ENCODE measurements around the gene CLASRP.

CLASRP gene

DNA sequence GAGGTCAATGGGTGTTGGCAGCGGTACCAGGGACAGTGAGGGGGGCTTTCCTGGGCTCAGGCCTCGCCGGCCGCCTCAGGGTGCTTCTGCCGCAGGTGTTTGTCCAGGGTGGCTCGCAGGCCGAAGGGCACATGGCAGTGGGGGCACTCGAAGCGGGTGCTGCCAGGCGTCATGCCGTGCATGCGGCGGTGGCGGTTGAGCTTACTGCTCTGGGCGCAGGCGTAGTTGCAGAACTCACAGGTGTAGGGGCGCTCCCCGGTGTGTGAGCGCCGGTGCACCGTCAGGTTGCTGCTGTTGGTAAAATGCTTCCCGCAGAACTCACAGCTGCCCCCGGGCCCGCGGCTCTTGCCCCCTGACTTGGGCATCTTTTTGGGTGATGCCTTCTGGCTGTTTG, 32.7 kb downstream of the CLASRP start:
- H3K4me3 ChIP-seq (ENCODE audit: low read length), result no peak overlapping the region
- H3K27ac ChIP-seq (ENCODE audit: low read length), result no peak overlapping the region
- H3K27me3 ChIP-seq (replicated peaks; ENCODE audit: insufficient read depth, low read length), result no peaks in the 10 kb centered on the region
- peaks cover 10% of the 10 kb centered on the region for H3K36me3 ChIP-seq (replicated peaks; ENCODE audit: insufficient read depth, low read length)
- H3K9ac ChIP-seq (ENCODE audit: low read length), result no peak overlapping the region
- no peak overlapping the region for H2AFZ ChIP-seq (ENCODE audit: low read length)
- H3K79me2 ChIP-seq (ENCODE audit: low read length), result peaks cover 58% of the 10 kb centered on the region
- H3K9me2 ChIP-seq (replicated peaks; ENCODE audit: insufficient read depth, low read length), result no peaks in the 10 kb centered on the region
- peaks cover 7% of the 10 kb centered on the region for H3K4me1 ChIP-seq (ENCODE audit: low read length)
- no peaks in the 10 kb centered on the region for H3K9me3 ChIP-seq (replicated peaks; ENCODE audit: insufficient read depth, low read length)
- H3K4me2 ChIP-seq (ENCODE audit: low read depth, low read length), result no peak overlapping the region
- no peak for TF ChIP-seq EZH2phosphoT487 (IDR thresholded peaks at IDR 0.05; ENCODE audit: low read length)
- TF ChIP-seq, protein P1, sequence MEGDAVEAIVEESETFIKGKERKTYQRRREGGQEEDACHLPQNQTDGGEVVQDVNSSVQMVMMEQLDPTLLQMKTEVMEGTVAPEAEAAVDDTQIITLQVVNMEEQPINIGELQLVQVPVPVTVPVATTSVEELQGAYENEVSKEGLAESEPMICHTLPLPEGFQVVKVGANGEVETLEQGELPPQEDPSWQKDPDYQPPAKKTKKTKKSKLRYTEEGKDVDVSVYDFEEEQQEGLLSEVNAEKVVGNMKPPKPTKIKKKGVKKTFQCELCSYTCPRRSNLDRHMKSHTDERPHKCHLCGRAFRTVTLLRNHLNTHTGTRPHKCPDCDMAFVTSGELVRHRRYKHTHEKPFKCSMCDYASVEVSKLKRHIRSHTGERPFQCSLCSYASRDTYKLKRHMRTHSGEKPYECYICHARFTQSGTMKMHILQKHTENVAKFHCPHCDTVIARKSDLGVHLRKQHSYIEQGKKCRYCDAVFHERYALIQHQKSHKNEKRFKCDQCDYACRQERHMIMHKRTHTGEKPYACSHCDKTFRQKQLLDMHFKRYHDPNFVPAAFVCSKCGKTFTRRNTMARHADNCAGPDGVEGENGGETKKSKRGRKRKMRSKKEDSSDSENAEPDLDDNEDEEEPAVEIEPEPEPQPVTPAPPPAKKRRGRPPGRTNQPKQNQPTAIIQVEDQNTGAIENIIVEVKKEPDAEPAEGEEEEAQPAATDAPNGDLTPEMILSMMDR (IDR thresholded peaks at IDR 0.05; ENCODE audit: low read length), result no peak
- TF ChIP-seq EZH2 (optimal IDR thresholded peaks at IDR 0.05; ENCODE audit: low read depth, low read length), result no peak
- H3F3A ChIP-seq (ENCODE audit: insufficient read depth, low read length), result peaks cover 31% of the 10 kb centered on the region
- DNase-seq, result no peak
- peaks cover 18% of the 10 kb centered on the region; the same call in 1 of the 2 replicates for H4K20me1 ChIP-seq (ENCODE audit: insufficient read depth, low read length)

DNA sequence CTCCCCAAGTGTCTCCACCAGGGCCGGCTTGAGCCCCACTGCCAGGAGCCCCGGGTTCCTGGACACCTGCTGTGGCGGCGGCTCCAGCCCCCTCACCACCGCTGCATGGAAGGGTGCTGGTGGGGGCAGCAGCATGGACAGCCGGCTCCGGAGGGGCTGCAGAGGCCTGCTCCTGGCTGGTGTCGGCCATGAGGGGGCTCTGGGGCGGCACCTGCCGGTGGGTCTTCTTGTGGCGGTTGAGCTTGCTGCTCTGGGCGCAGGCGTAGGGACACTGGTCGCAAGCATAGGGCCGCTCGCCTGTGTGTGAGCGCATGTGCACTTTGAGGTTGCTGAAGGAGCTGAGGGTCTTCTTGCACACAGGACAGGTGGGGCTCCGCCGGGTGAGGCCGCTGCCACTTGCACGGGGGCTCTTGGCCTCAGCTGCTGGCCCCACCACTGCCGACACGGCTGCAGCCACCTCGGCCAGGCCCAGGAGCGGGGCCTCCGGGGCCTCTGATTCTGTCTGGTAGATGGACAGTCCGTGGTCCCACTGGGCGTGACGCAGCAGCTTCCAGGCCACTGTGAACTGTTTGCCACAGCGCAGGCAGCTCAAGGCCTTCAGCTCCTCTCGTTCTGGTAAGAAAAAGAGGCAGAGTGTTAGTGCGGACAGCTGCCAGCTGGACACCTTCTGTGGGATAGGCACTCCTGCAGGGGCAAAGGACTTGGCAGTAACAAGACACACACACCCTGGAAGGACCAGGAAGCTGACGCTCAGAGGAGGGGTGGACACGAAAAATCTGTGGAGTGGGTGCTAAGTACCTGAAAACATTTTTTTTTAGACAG, 33.3 kb downstream of the CLASRP start:
- Histone ChIP-seq H3K36me3 (replicated peaks; ENCODE audit: insufficient read depth, low read length) (peaks cover 10% of the 10 kb centered on the region), H3K9ac (ENCODE audit: low read length) (no peak overlapping the region), H3K4me3 (ENCODE audit: low read length) (no peak overlapping the region), H3K4me1 (ENCODE audit: low read length) (peaks cover 13% of the 10 kb centered on the region), H2AFZ (ENCODE audit: low read length) (no peak overlapping the region), H3K79me2 (ENCODE audit: low read length) (peaks cover 53% of the 10 kb centered on the region), H3K27ac (ENCODE audit: low read length) (no peak overlapping the region), H3F3A (ENCODE audit: insufficient read depth, low read length) (peaks cover 36% of the 10 kb centered on the region), H3K4me2 (ENCODE audit: low read depth, low read length) (no peak overlapping the region), H3K9me2 (replicated peaks; ENCODE audit: insufficient read depth, low read length) (no peaks in the 10 kb centered on the region), H3K27me3 (replicated peaks; ENCODE audit: insufficient read depth, low read length) (no peaks in the 10 kb centered on the region), H3K9me3 (replicated peaks; ENCODE audit: insufficient read depth, low read length) (no peaks in the 10 kb centered on the region), H4K20me1 (ENCODE audit: insufficient read depth, low read length) (peaks cover 18% of the 10 kb centered on the region; the same call in 1 of the 2 replicates)
- DNase-seq, result no peak
- no peak for TF ChIP-seq EZH2phosphoT487 (IDR thresholded peaks at IDR 0.05; ENCODE audit: low read length)
- TF ChIP-seq EZH2 (optimal IDR thresholded peaks at IDR 0.05; ENCODE audit: low read depth, low read length), result no peak
- TF ChIP-seq, protein P1 (IDR thresholded peaks at IDR 0.05; ENCODE audit: low read length), result no peak

DNA sequence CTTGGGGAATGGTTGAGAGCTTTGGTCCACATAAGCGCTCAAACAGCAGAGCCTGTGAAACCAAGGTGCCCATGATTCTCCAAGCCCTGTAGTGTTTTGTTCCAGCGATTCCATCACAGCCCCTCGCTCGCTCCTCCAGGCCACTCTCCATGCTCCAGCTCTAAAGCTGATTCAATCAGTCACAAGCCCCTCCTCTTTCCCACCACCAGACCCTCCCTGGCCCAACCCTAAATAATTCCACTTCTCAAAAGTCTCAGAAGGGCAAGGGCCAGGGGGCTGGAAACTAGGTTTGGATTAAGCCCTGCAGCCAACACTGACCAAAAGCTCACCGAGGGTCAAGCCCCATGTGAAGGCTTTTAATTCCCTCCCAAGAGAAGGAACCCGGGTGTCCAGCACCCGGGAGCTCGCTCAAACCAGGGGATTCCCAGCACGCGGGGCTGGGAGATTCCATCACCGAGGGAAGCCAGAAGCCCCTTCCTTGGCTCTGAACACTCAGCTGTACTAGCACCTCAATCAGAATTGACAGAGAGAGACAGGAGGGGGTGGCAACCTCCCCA, 36.0 kb downstream of the CLASRP start:
- Histone ChIP-seq H3K27ac (ENCODE audit: low read length) (peak overlapping the region; percentile 57; the same call in 1 of the 2 replicates), H3K79me2 (ENCODE audit: low read length) (peaks cover 61% of the 10 kb centered on the region), H3K4me1 (ENCODE audit: low read length) (peaks cover 18% of the 10 kb centered on the region), H3K9ac (ENCODE audit: low read length) (peak overlapping the region; percentile 64), H3F3A (ENCODE audit: insufficient read depth, low read length) (peaks cover 38% of the 10 kb centered on the region), H2AFZ (ENCODE audit: low read length) (no peak overlapping the region), H4K20me1 (ENCODE audit: insufficient read depth, low read length) (peaks cover 18% of the 10 kb centered on the region; the same call in 1 of the 2 replicates), H3K36me3 (replicated peaks; ENCODE audit: insufficient read depth, low read length) (peaks cover 10% of the 10 kb centered on the region), H3K27me3 (replicated peaks; ENCODE audit: insufficient read depth, low read length) (no peaks in the 10 kb centered on the region), H3K4me2 (ENCODE audit: low read depth, low read length) (peak overlapping the region; percentile 93), H3K9me2 (replicated peaks; ENCODE audit: insufficient read depth, low read length) (no peaks in the 10 kb centered on the region), H3K9me3 (replicated peaks; ENCODE audit: insufficient read depth, low read length) (no peaks in the 10 kb centered on the region), H3K4me3 (ENCODE audit: low read length) (peak overlapping the region; percentile 75)
- TF ChIP-seq, protein P1 (IDR thresholded peaks at IDR 0.05; ENCODE audit: low read length), result no peak
- TF ChIP-seq EZH2phosphoT487 (IDR thresholded peaks at IDR 0.05; ENCODE audit: low read length), result no peak
- no peak for TF ChIP-seq EZH2 (optimal IDR thresholded peaks at IDR 0.05; ENCODE audit: low read depth, low read length)
- no peak for DNase-seq
